ENCODE measurements around the gene ANTXR1. TPM values are rescaled to one million over a fixed set of nuclear protein-coding genes. Genes with fewer than 3 reads are reported as not detected.

The ANTXR1 gene
- total RNA-seq, 1 experiment from 2014 or later: 0.66 TPM

GRCh38 chr2:69237070-69237670 is 224.2 kb downstream of the ANTXR1 start:
- Mint-ChIP-seq H3K4me1 (ENCODE audit: low read depth, unreplicated experiment) (no peaks in the 10 kb centered on the region), H3K27me3 (ENCODE audit: unreplicated experiment) (peaks cover 62% of the 10 kb centered on the region), H3K4me3 (ENCODE audit: low read depth, unreplicated experiment) (no peak overlapping the region), H3K9me3 (ENCODE audit: low read depth, unreplicated experiment) (no peaks in the 10 kb centered on the region), H3K36me3 (ENCODE audit: insufficient read depth, unreplicated experiment) (no peaks in the 10 kb centered on the region), H3K27ac (ENCODE audit: unreplicated experiment) (no peak overlapping the region)
- TF ChIP-seq CTCF (IDR thresholded peaks at IDR 0.05; ENCODE audit: unreplicated experiment): no peak
- intact Hi-C loops (cut with micrococcal nuclease; ENCODE audit: unreplicated experiment): no loop called here
- BruUV-seq (replicated peaks): no TSS peak
- CTCF ChIA-PET: no interaction called here
- no peak for DNase-seq

DNA sequence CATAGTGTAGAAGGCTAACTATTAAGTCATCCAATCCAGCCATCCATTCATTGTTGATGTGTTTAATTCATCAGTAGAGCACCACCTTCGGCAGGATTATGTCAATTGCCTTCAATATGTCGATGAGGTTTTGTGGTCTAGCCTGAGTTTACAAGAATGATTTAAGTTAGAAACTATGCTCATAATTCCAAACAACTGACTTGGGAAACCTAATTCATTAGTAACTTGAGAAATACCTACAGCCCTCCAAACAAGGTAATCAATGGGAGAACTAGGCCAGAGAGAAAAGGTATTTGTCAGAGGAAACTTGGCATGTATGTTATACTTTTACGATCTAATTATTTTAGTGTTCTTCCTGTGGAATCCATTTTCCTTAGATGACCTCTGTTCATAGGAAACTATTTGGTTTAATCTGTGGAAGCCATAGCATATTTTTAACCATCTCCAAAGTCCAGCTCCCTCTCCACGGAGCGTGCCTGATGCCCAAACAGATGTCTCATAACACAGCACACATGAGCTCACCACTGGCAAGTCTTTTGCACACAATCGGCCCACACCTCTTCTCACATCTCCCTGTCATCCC is 225.6 kb downstream of the ANTXR1 start:
- no peak overlapping the region for H3K27ac Mint-ChIP-seq (ENCODE audit: unreplicated experiment)
- no peak overlapping the region for H3K4me3 Mint-ChIP-seq (ENCODE audit: low read depth, unreplicated experiment)
- peaks cover 76% of the 10 kb centered on the region for H3K27me3 Mint-ChIP-seq (ENCODE audit: unreplicated experiment)
- no peaks in the 10 kb centered on the region for H3K4me1 Mint-ChIP-seq (ENCODE audit: low read depth, unreplicated experiment)
- no peak for DNase-seq
- no TSS peak for BruUV-seq (replicated peaks)
- no peak for TF ChIP-seq CTCF (IDR thresholded peaks at IDR 0.05; ENCODE audit: unreplicated experiment)
- intact Hi-C loops (cut with micrococcal nuclease; ENCODE audit: unreplicated experiment): no loop called here
- no peaks in the 10 kb centered on the region for H3K36me3 Mint-ChIP-seq (ENCODE audit: insufficient read depth, unreplicated experiment)
- H3K9me3 Mint-ChIP-seq (ENCODE audit: low read depth, unreplicated experiment): no peaks in the 10 kb centered on the region
- CTCF ChIA-PET: no interaction called here

- no peak overlapping the region for H3K27ac Mint-ChIP-seq (ENCODE audit: unreplicated experiment)
- CTCF ChIA-PET: no interaction called here
- no TSS peak for BruUV-seq (replicated peaks)
- no peak for TF ChIP-seq CTCF (IDR thresholded peaks at IDR 0.05; ENCODE audit: unreplicated experiment)
- intact Hi-C loops (cut with micrococcal nuclease; ENCODE audit: unreplicated experiment): no loop called here
- H3K4me1 Mint-ChIP-seq (ENCODE audit: low read depth, unreplicated experiment): no peaks in the 10 kb centered on the region
- no peak overlapping the region for H3K4me3 Mint-ChIP-seq (ENCODE audit: low read depth, unreplicated experiment)
- no peak for DNase-seq
- H3K27me3 Mint-ChIP-seq (ENCODE audit: unreplicated experiment): peaks cover 100% of the 10 kb centered on the region
- no peaks in the 10 kb centered on the region for H3K36me3 Mint-ChIP-seq (ENCODE audit: insufficient read depth, unreplicated experiment)
- H3K9me3 Mint-ChIP-seq (ENCODE audit: low read depth, unreplicated experiment): no peaks in the 10 kb centered on the region
Measured at GRCh38 chr2:69241093-69241492, 228.1 kb downstream of the ANTXR1 start.

DNA sequence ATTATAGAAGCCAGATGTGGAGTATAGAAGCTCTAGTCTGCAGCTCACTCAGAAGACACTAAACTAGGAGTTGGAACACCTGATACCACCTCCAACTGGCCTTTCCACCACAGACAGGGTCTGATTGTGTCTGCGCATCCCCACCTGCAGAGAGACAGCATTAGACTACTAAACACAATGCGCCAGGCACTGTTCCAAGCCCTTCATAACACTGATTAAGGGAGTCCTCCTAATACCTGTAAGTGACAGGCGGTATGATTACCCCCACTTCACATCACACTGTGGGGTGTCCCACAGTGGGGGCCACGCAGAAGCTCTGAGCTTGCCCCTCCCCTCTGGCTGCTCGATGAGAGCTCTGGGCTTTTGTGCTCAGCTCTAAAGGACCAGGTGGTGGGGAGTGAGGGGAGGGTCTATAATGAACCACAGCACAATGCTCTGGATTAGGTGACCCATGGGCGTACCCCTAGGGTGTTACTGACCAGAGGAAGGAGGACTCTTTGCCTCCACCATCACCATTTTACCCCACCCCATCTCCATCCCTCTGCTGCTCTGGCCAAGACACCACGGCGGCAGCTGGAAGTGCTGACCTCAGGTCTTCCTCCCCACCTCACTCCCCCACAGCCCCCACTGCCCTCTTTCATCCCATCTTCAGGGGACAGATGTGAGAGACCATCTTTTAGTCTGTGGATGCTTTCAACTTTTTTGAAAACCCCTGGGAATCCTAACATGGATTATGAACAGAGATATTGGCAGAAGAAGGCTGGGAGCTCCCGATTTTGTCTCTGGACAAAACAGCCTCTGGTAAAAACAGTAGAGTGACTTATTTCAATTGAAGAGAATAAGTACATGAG is 228.9 kb downstream of the ANTXR1 start:
- H3K4me1 Mint-ChIP-seq (ENCODE audit: low read depth, unreplicated experiment): no peaks in the 10 kb centered on the region
- peaks cover 100% of the 10 kb centered on the region for H3K27me3 Mint-ChIP-seq (ENCODE audit: unreplicated experiment)
- TF ChIP-seq CTCF (IDR thresholded peaks at IDR 0.05; ENCODE audit: unreplicated experiment): no peak
- no peaks in the 10 kb centered on the region for H3K9me3 Mint-ChIP-seq (ENCODE audit: low read depth, unreplicated experiment)
- CTCF ChIA-PET: no interaction called here
- no peaks in the 10 kb centered on the region for H3K36me3 Mint-ChIP-seq (ENCODE audit: insufficient read depth, unreplicated experiment)
- intact Hi-C loops (cut with micrococcal nuclease; ENCODE audit: unreplicated experiment): no loop called here
- no peak for DNase-seq
- no TSS peak for BruUV-seq (replicated peaks)
- no peak overlapping the region for H3K27ac Mint-ChIP-seq (ENCODE audit: unreplicated experiment)
- H3K4me3 Mint-ChIP-seq (ENCODE audit: low read depth, unreplicated experiment): no peak overlapping the region

Data from Calu3 (cell line).